A673 (cell line): ENCODE results near the gene RAPGEF2. TPM values are rescaled to one million over a fixed set of nuclear protein-coding genes. Genes with fewer than 3 reads are reported as not detected.

Experiments
- BruUV-seq: library from RNA; stranded (reverse); fragments of 400-500 nt; replicated peaks from 2 replicates; lab custom pipeline; 2021; lab: Mats Ljungman, UMichigan
- CTCF ChIA-PET: fragments of 300-600 bp; sonication (Branson Sonifier 250); formaldehyde crosslinking; loops from one replicate; lab custom pipeline; 2022; ENCODE audit warnings: antibody characterized with exemption; lab: Charles Lee
- POLR2A ChIA-PET: fragments of 300-600 bp; sonication (Branson Sonifier 250); formaldehyde crosslinking; loops from one replicate; lab custom pipeline; 2022; ENCODE audit warnings: antibody characterized with exemption; ENCODE audit not compliant: low non-redundant PET; lab: Charles Lee
- DNase-seq: peaks from one replicate; pipeline ENCODE4 v3.0.0-alpha.2; 2015; ENCODE audit warnings: low spot score
- H3K27ac ChIP-seq: fragments of 200-600 bp; sonication (generic); 2 replicates; pipeline ENCODE4 v1.5.1; 2016; ENCODE audit warnings: mixed run types, low read depth, mild to moderate bottlenecking, mixed read lengths, antibody characterized with exemption, low read length; ENCODE audit not compliant: poor library complexity, severe bottlenecking
- H3K27me3 ChIP-seq: fragments of 200-600 bp; sonication (generic); replicated peaks from 2 replicates; pipeline ENCODE4 v1.6.1; 2017; ENCODE audit warnings: mixed run types, low read depth, mild to moderate bottlenecking, mixed read lengths, antibody characterized with exemption, low read length; ENCODE audit not compliant: insufficient read depth, poor library complexity
- H3K36me3 ChIP-seq: fragments of 200-600 bp; sonication (generic); 2 replicates; pipeline ENCODE4 v1.6.1; 2016; ENCODE audit warnings: mixed run types, mild to moderate bottlenecking, mixed read lengths, antibody characterized with exemption, low read length; ENCODE audit not compliant: insufficient read depth, poor library complexity, severe bottlenecking
- H3K4me1 ChIP-seq: fragments of 200-600 bp; sonication (generic); 2 replicates; pipeline ENCODE4 v1.6.1; 2017; ENCODE audit warnings: mixed run types, mild to moderate bottlenecking, mixed read lengths, antibody characterized with exemption, low read length; ENCODE audit not compliant: insufficient read depth, poor library complexity, severe bottlenecking
- H3K4me3 ChIP-seq: fragments of 200-600 bp; sonication (generic); 2 replicates; pipeline ENCODE4 v1.5.1; 2016; ENCODE audit warnings: low read depth, mixed run types, mild to moderate bottlenecking, mixed read lengths, low read length; ENCODE audit not compliant: poor library complexity, severe bottlenecking
- H3K9me3 ChIP-seq: fragments of 200-600 bp; sonication (generic); 2 replicates; pipeline ENCODE4 v1.6.1; 2016; ENCODE audit warnings: mixed run types, low read depth, mild to moderate bottlenecking, mixed read lengths, antibody characterized with exemption, low read length; ENCODE audit not compliant: poor library complexity, severe bottlenecking
- CTCF ChIP-seq: fragments of 300-800, 200-600 bp; sonication (generic); conservative IDR thresholded peaks from 2 replicates; pipeline ENCODE4 v1.5.1; 2017; ENCODE audit warnings: low read depth, mild to moderate bottlenecking, antibody characterized with exemption, low read length, moderate library complexity, mixed read lengths
- EZH2 ChIP-seq: fragments of 200-600 bp; sonication (generic); IDR thresholded peaks from 2 replicates; pipeline ENCODE4 v1.6.1; 2017; ENCODE audit warnings: borderline replicate concordance, low read depth, mild to moderate bottlenecking, mixed read lengths, antibody characterized with exemption, low read length; ENCODE audit not compliant: poor library complexity, severe bottlenecking
- intact Hi-C: fragments of 100-400 bp; cut with micrococcal nuclease; formaldehyde crosslinking; loops from one replicate; pipeline ENCODE4 v1.10.0; 2022; ENCODE audit not compliant: unreplicated experiment
- total RNA-seq: library from RNA; stranded (reverse); gene quantifications from 2 replicates; pipeline ENCODE4 v1.2.3, GENCODE V29; 2021

RAPGEF2 gene
- total RNA-seq, 1 experiment from 2014 or later = 31.9 TPM

DNA sequence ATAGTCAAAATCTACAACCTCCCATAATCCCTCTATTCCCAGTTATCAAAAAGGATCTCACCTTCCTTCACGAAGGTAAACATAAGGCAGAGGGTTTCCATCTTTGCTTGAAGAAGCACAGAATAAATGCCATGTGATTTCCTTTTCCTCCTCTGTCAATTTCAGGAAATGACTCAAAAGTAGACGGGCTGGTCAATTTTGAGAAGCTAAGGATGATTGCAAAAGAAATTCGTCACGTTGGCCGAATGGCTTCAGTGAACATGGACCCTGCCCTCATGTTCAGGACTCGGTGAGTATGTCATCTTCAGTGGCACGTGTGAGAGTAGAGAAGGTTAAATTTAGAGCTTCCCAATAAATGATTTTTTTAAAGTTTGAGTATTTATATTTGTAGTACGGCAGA is 240.2 kb downstream of the RAPGEF2 start:
- Histone ChIP-seq H3K4me1 (peaks cover 9% of the 10 kb centered on the region), H3K27me3 (no peaks in the 10 kb centered on the region), H3K4me3 (no peak overlapping the region), H3K9me3 (no peaks in the 10 kb centered on the region), H3K36me3 (peaks cover 33% of the 10 kb centered on the region), H3K27ac (no peak overlapping the region)
- TF ChIP-seq EZH2 = no peak
- TF ChIP-seq CTCF = no peak
- no TSS peak for BruUV-seq
- POLR2A ChIA-PET = no interaction called here
- intact Hi-C loops = no loop called here
- CTCF ChIA-PET = no interaction called here
- DNase-seq = no peak

DNA sequence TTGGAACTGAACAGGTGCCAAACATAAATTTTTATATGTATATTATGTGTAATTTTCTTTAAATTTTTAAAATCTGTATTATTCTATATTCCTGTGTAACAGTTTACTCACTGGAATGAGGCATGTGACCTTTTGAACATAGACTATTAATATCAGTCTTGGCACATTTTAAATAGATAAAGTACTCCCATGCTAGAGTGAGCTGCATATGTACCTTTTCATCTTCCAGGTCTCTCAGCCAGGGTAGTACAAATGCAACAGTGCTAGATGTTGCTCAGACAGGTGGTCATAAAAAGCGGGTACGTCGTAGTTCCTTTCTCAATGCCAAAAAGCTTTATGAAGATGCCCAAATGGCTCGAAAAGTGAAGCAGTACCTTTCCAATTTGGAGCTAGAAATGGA is 242.0 kb downstream of the RAPGEF2 start:
- no peak for DNase-seq
- H3K4me3 ChIP-seq = no peak overlapping the region
- POLR2A ChIA-PET = interaction anchor here (0.7 kb wide), 1 partner anchor 142 kb away, joined by 3 read pairs; no protein-coding TSS in a partner anchor
- TF ChIP-seq CTCF (no peak), EZH2 (no peak)
- peaks cover 9% of the 10 kb centered on the region for H3K4me1 ChIP-seq
- peaks cover 22% of the 10 kb centered on the region for H3K36me3 ChIP-seq
- no peaks in the 10 kb centered on the region for H3K27me3 ChIP-seq
- intact Hi-C loops = no loop called here
- no peak overlapping the region for H3K27ac ChIP-seq
- CTCF ChIA-PET = no interaction called here
- no TSS peak for BruUV-seq
- no peaks in the 10 kb centered on the region for H3K9me3 ChIP-seq

- ChIA-PET CTCF (no interaction called here), POLR2A (no interaction called here)
- H3K27me3 ChIP-seq = no peaks in the 10 kb centered on the region
- no peak overlapping the region for H3K27ac ChIP-seq
- intact Hi-C loops = no loop called here
- no peak for DNase-seq
- no peak overlapping the region for H3K4me3 ChIP-seq
- H3K4me1 ChIP-seq = peaks cover 4% of the 10 kb centered on the region
- no peaks in the 10 kb centered on the region for H3K9me3 ChIP-seq
- peaks cover 29% of the 10 kb centered on the region for H3K36me3 ChIP-seq
- BruUV-seq = no TSS peak
- no peak for TF ChIP-seq EZH2
- TF ChIP-seq CTCF = no peak
These were observed 243.8 kb downstream of the RAPGEF2 start for GRCh38 chr4:159346681-159347080.
